Activated CD4-positive, alpha-beta T cell treated with anti-CD3 and anti-CD28 coated beads for 36 hours (primary cell): ENCODE results near the gene CDYL. TPM values are rescaled to one million over a fixed set of nuclear protein-coding genes. Genes with fewer than 3 reads are reported as not detected.

Experiments used
- total RNA-seq, 2 experiments: library from RNA; stranded (reverse); gene quantifications; one replicate each; pipeline ENCODE4 v1.2.3, GENCODE V29; 2021

CDYL gene
- total RNA-seq, 2 experiments from 2014 or later: 22.1 to 33.7 TPM

Other genes starting within 250 kb of the CDYL start
- 10 to 100 TPM in 1 of 2 experiments, 1 to 10 TPM in 1; 7.7 to 11.2 TPM for gene RPP40, start 227.6 kb downstream of the CDYL start, total RNA-seq